H9 (cell line): ENCODE results near the gene PLEKHA5. TPM values are rescaled to one million over a fixed set of nuclear protein-coding genes. Genes with fewer than 3 reads are reported as not detected.

Source experiments
- DNase-seq: peaks from one replicate; pipeline ENCODE4 v3.0.0-alpha.2; 2017
- H2AFZ ChIP-seq: one replicate; pipeline ENCODE4 v1.6.1; 2013; ENCODE audit warnings: mild to moderate bottlenecking, low read length, control low read depth, moderate library complexity
- H2AK5ac ChIP-seq: 2 replicates; pipeline ENCODE4 v1.6.1; 2013; ENCODE audit warnings: low read length, control low read depth, mixed read lengths; ENCODE audit not compliant: insufficient read length
- H2BK120ac ChIP-seq: one replicate; pipeline ENCODE4 v1.6.1; 2013; ENCODE audit warnings: low read depth, mild to moderate bottlenecking, low read length, control low read depth, inconsistent platforms; ENCODE audit not compliant: poor library complexity, severe bottlenecking
- H2BK12ac ChIP-seq: 2 replicates; pipeline ENCODE4 v1.6.1; 2013; ENCODE audit warnings: low read length, control low read depth, mixed read lengths, low read depth; ENCODE audit not compliant: insufficient read length
- H2BK15ac ChIP-seq: 2 replicates; pipeline ENCODE4 v1.6.1; 2013; ENCODE audit warnings: low read depth, low read length, control low read depth
- H2BK20ac ChIP-seq: one replicate; pipeline ENCODE4 v1.6.1; 2013; ENCODE audit warnings: low read depth, mild to moderate bottlenecking, low read length, control low read depth, inconsistent platforms; ENCODE audit not compliant: poor library complexity, severe bottlenecking
- H2BK5ac ChIP-seq: 2 replicates; pipeline ENCODE4 v1.6.1; 2013; ENCODE audit warnings: low read length, control low read depth, mixed read lengths; ENCODE audit not compliant: insufficient read length
- H3K14ac ChIP-seq: 2 replicates; pipeline ENCODE4 v1.6.1; 2013; ENCODE audit warnings: low read length, control low read depth; ENCODE audit not compliant: insufficient read depth
- H3K18ac ChIP-seq: 2 replicates; pipeline ENCODE4 v1.6.1; 2013; ENCODE audit warnings: low read depth, mild to moderate bottlenecking, mixed read lengths, low read length, control low read depth; ENCODE audit not compliant: insufficient read length
- H3K23ac ChIP-seq: 2 replicates; pipeline ENCODE4 v1.6.1; 2013; ENCODE audit warnings: low read length, control low read depth, mixed read lengths, low read depth; ENCODE audit not compliant: insufficient read length
- H3K23me2 ChIP-seq: 2 replicates; pipeline ENCODE4 v1.6.1; 2013; ENCODE audit warnings: low read depth, mild to moderate bottlenecking, mixed read lengths, low read length, control low read depth; ENCODE audit not compliant: insufficient read length, poor library complexity, severe bottlenecking
- H3K27ac ChIP-seq: 2 replicates; pipeline ENCODE4 v1.5.1; 2013; ENCODE audit warnings: low read length, control low read depth, mixed read lengths, low read depth; ENCODE audit not compliant: insufficient read length
- H3K27me3 ChIP-seq: 2 replicates; pipeline ENCODE4 v1.6.1; 2013; ENCODE audit warnings: low read length, control low read depth, inconsistent platforms; ENCODE audit not compliant: insufficient read depth
- H3K4ac ChIP-seq: 2 replicates; pipeline ENCODE4 v1.6.1; 2013; ENCODE audit warnings: low read depth, mild to moderate bottlenecking, control low read depth, inconsistent platforms, low read length, moderate library complexity
- H3K4me1 ChIP-seq: 2 replicates; pipeline ENCODE4 v1.6.1; 2013; ENCODE audit warnings: low read length, control low read depth, inconsistent platforms; ENCODE audit not compliant: insufficient read depth
- H3K4me2 ChIP-seq: 2 replicates; pipeline ENCODE4 v1.6.1; 2013; ENCODE audit warnings: low read length, control low read depth, mixed read lengths; ENCODE audit not compliant: insufficient read length, insufficient read depth
- H3K56ac ChIP-seq: 2 replicates; pipeline ENCODE4 v1.6.1; 2013; ENCODE audit warnings: low read depth, mild to moderate bottlenecking, mixed read lengths, low read length, control low read depth; ENCODE audit not compliant: insufficient read length
- H3K79me1 ChIP-seq: 2 replicates; pipeline ENCODE4 v1.6.1; 2013; ENCODE audit warnings: low read depth, mild to moderate bottlenecking, moderate library complexity, low read length, control low read depth, inconsistent platforms; ENCODE audit not compliant: insufficient read depth, poor library complexity, severe bottlenecking
- H3K79me2 ChIP-seq: 2 replicates; pipeline ENCODE4 v1.6.1; 2013; ENCODE audit warnings: low read length, control low read depth, inconsistent platforms; ENCODE audit not compliant: insufficient read depth
- H3K9ac ChIP-seq: 2 replicates; pipeline ENCODE4 v1.6.1; 2013; ENCODE audit warnings: low read length, control low read depth, mixed read lengths; ENCODE audit not compliant: insufficient read length; ENCODE audit errors: extremely low read depth
- H3K9me3 ChIP-seq: one replicate; pipeline ENCODE4 v1.6.1; 2013; ENCODE audit warnings: low read depth, low read length, inconsistent platforms; ENCODE audit not compliant: control insufficient read depth
- H3T11ph ChIP-seq: one replicate; pipeline ENCODE4 v1.6.1; 2013; ENCODE audit warnings: mild to moderate bottlenecking, low read length, control low read depth, inconsistent platforms
- H4K20me1 ChIP-seq: one replicate; pipeline ENCODE4 v1.6.1; 2013; ENCODE audit not compliant: control insufficient read depth, insufficient read length, insufficient read depth
- H4K5ac ChIP-seq: 2 replicates; pipeline ENCODE4 v1.6.1; 2013; ENCODE audit warnings: low read depth, mild to moderate bottlenecking, mixed read lengths, low read length, control low read depth; ENCODE audit not compliant: insufficient read length
- H4K8ac ChIP-seq: replicated peaks from 2 replicates; pipeline ENCODE4 v1.6.1; 2013; ENCODE audit warnings: low read length, control low read depth, mixed read lengths, low read depth; ENCODE audit not compliant: insufficient read length
- H4K91ac ChIP-seq: 2 replicates; pipeline ENCODE4 v1.6.1; 2013; ENCODE audit warnings: low read depth, mild to moderate bottlenecking, moderate library complexity, mixed read lengths, low read length, control low read depth; ENCODE audit not compliant: insufficient read length
- H3K27ac Mint-ChIP-seq, 3 experiments: 2 replicates in 2 of 3; 3 replicates in 1 of 3; pipeline ENCODE4 v1.8.0; 2020 to 2021; ENCODE audit warnings: mixed read lengths in 3 of 3, mild to moderate bottlenecking in 1 of 3, moderate library complexity in 1 of 3
- H3K27me3 Mint-ChIP-seq: 2 replicates; pipeline ENCODE4 v1.8.0; 2021; ENCODE audit warnings: low read depth, mild to moderate bottlenecking, moderate library complexity, mixed read lengths
- H3K36me3 Mint-ChIP-seq, 3 experiments: 2 replicates in 2 of 3; 3 replicates in 1 of 3; pipeline ENCODE4 v1.8.0; 2020 to 2021; ENCODE audit warnings: low read depth in 3 of 3, mixed read lengths in 3 of 3; ENCODE audit not compliant: insufficient read depth in 1 of 3
- H3K4me1 Mint-ChIP-seq, 2 experiments: 2 replicates each; pipeline ENCODE4 v1.8.0; 2020; ENCODE audit warnings: mixed read lengths in 2 of 2
- H3K4me3 Mint-ChIP-seq, 2 experiments: 2 replicates in 1 of 2; 3 replicates in 1 of 2; pipeline ENCODE4 v1.8.0; 2020 to 2021; ENCODE audit warnings: mild to moderate bottlenecking in 2 of 2, mixed read lengths in 2 of 2, moderate library complexity in 1 of 2
- H3K9me3 Mint-ChIP-seq, 2 experiments: 2 replicates in 1 of 2; 3 replicates in 1 of 2; pipeline ENCODE4 v1.8.0; 2020; ENCODE audit warnings: mild to moderate bottlenecking in 2 of 2, mixed read lengths in 2 of 2, moderate library complexity in 1 of 2
- CTCF ChIP-seq: fragments of 200-600 bp; sonication (generic); conservative IDR thresholded peaks from 3 replicates; pipeline ENCODE4 v1.8.0; 2021; ENCODE audit warnings: antibody characterized with exemption, mild to moderate bottlenecking
- WGBS: extraction: QIAGEN DNeasy Blood & Tissue Kit; methylation state at CpG from one replicate; pipeline ENCODE4 v1.1.7; 2013; ENCODE audit warnings: missing lambda C conversion rate, low lambda C conversion rate, mixed read lengths; ENCODE audit not compliant: insufficient read length; ENCODE audit errors: extremely low coverage; 5-methylcytosine and 5-hydroxymethylcytosine counted together
- total RNA-seq: library from RNA; stranded (reverse); gene quantifications from 2 replicates; pipeline ENCODE4 v1.2.1, GENCODE V29; 2021

PLEKHA5 gene
- total RNA-seq, 1 experiment from 2014 or later, result 86.7 TPM

GRCh38 chr12:19183121-19183838 is 53.7 kb downstream of the PLEKHA5 start:
- no peak overlapping the region for H3K9ac ChIP-seq
- no peaks in the 10 kb centered on the region for H3K23me2 ChIP-seq
- no peak overlapping the region for H2BK15ac ChIP-seq
- no peaks in the 10 kb centered on the region for H3K79me1 ChIP-seq
- no peak overlapping the region for H3T11ph ChIP-seq
- no peak overlapping the region for H3K56ac ChIP-seq
- no peak overlapping the region for H3K14ac ChIP-seq
- H3K9me3 ChIP-seq, result no peaks in the 10 kb centered on the region
- no peak for DNase-seq
- Mint-ChIP-seq H3K27ac (peak overlapping the region in 2 of 3 experiments; percentile 78 to 95; a peak in 4 of 7 replicates), H3K27me3 (no peaks in the 10 kb centered on the region), H3K4me1 (peaks cover 46 to 61% of the 10 kb centered on the region in 2 experiments), H3K9me3 (no peaks in the 10 kb centered on the region), H3K4me3 (no peak overlapping the region), H3K36me3 (peaks cover 0 to 16% (median 11%) of the 10 kb centered on the region in 3 experiments; a peak in 5 of 7 replicates)
- WGBS, result no CpG with 5 or more reads among the region's 5 CpGs
- no peak overlapping the region for H3K4ac ChIP-seq
- H3K79me2 ChIP-seq, result peaks cover 2% of the 10 kb centered on the region; the same call in 1 of the 2 replicates
- no peak overlapping the region for H2BK5ac ChIP-seq
- H4K91ac ChIP-seq, result no peak overlapping the region
- H3K4me2 ChIP-seq, result no peak overlapping the region
- H4K20me1 ChIP-seq, result no peaks in the 10 kb centered on the region
- no peak overlapping the region for H2BK120ac ChIP-seq
- no peak overlapping the region for H2BK20ac ChIP-seq
- no peak overlapping the region for H4K8ac ChIP-seq
- H3K27me3 ChIP-seq, result no peaks in the 10 kb centered on the region
- no peak overlapping the region for H2AK5ac ChIP-seq
- peak; percentile 39; the same call in 2 of the 3 replicates for TF ChIP-seq CTCF
- H2AFZ ChIP-seq, result no peak overlapping the region
- no peak overlapping the region for H3K18ac ChIP-seq
- H3K23ac ChIP-seq, result no peak overlapping the region
- no peak overlapping the region for H3K27ac ChIP-seq
- peaks cover 5% of the 10 kb centered on the region; the same call in 1 of the 2 replicates for H3K4me1 ChIP-seq
- H2BK12ac ChIP-seq, result no peak overlapping the region
- H4K5ac ChIP-seq, result no peak overlapping the region
